ENCODE data around the gene OR6C74.

OR6C74 gene

GRCh38 chr12:55244309-55244708, at the start of gene OR6C74:
TSS of gene OR6C74 (plus strand) at chr12:55244609. CDS start at chr12:55247288, 2,679 bp downstream.
- no peak for DNase-seq (ENCODE audit: low spot score)

DNA sequence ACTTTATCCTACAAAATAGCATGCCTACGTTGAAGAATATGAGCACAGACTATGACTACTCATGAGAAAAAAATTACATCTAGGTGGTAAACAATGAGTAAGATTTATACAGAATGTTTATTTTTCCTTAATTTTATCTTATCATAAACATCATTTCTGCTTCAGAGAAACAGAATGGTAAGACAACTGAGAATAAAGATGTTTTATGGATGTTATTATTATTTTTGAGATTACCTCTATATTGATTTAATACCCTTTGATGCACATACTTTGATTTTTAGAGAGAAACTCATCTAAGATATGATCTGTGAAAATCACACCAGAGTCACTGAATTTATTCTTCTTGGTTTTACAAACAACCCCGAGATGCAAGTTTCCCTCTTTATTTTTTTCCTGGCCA, 23.7 kb upstream of the OR6C74 start, which contains the start of gene OR10A7:
Gene OR10A7, plus strand, starts transcription at position 301 of the 400 bp plus-strand sequence. Its CDS starts 0 bp downstream, at position 301.
- DNase-seq (ENCODE audit: low spot score) = no peak

GRCh38 chr12:55226523-55226922, 17.9 kb upstream of the OR6C74 start:
- DNase-seq (ENCODE audit: low spot score) = no peak

DNA sequence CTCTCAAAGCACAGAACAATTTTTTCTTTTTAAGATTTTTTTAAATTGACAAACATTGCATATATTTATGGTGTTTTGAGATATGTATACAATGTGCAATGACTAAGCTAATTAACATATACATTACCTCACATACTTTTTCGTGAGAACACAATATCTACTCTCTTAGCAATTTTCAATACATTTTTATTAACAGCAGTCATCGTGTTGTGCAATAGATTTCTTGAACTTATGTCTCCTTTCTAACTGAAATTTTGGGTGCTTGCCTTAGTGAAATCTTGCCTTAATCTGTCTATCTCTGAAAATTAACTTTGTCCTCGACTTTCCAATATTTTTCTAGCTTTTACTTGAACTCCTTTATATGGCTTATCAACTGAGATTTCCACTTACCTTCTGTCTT, 16.8 kb upstream of the OR6C74 start:
- no peak for DNase-seq (ENCODE audit: low spot score)

- no peak for DNase-seq (ENCODE audit: low spot score)
These were observed 1.8 kb downstream of the OR6C74 start for GRCh38 chr12:55246159-55246558.

- no peak for DNase-seq (ENCODE audit: low spot score)
These were observed 6.5 kb downstream of the OR6C74 start for GRCh38 chr12:55250944-55251343.

- no peak for DNase-seq (ENCODE audit: low spot score)
These were observed 8.9 kb downstream of the OR6C74 start for GRCh38 chr12:55253281-55253680.

GRCh38 chr12:55256831-55257230, 12.4 kb downstream of the OR6C74 start:
- no peak for DNase-seq (ENCODE audit: low spot score)

- DNase-seq (ENCODE audit: low spot score) = no peak
These were observed 13.9 kb downstream of the OR6C74 start for GRCh38 chr12:55258303-55258702.

- DNase-seq (ENCODE audit: low spot score) = peak; percentile 76
These were observed 36.6 kb downstream of the OR6C74 start for GRCh38 chr12:55280991-55281390.

DNA sequence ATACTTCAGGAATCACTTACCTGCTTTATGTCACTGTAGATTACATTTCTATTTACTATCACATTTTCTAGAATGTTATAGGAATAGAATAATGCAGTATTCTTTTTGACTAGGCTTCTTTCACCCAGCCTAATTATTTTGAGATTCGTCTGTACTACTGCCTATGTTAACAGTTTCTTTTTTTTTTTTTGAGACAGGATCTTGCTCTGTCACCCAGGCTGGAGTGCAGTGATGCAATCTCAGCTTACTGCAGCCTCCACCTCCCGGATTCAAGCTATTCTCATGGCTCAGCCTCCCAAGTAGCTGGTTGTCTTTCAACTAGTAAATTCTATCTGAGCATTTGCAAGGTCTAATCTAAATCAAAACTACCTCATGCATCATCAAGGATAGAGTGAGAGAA, 45.6 kb downstream of the OR6C74 start:
- DNase-seq (ENCODE audit: low spot score) = no peak
